ENCODE data around the gene NXNL1.
"Not testable (repeated sequence)": the region's sequence is repeated elsewhere in the genome, so short reads cannot be mapped to it uniquely, and the experiment has no call there.

The NXNL1 gene

GRCh38 chr19:17460372-17461230 lies at the start of gene NXNL1:
TSS of gene NXNL1 (minus strand) at chr19:17460926. CDS start at chr19:17460869, 57 bp downstream.
- no peak within 1 kb of the TSS for H3K4me3 ChIP-seq (ENCODE audit: low read depth, low read length)

- H3K4me3 ChIP-seq (ENCODE audit: low read depth, low read length): not testable (repeated sequence)
These were observed 47.8 kb upstream of the NXNL1 start for GRCh38 chr19:17508558-17508933.

GRCh38 chr19:17506745-17507144 lies 46.0 kb upstream of the NXNL1 start:
- H3K4me3 ChIP-seq (ENCODE audit: low read depth, low read length): no peak overlapping the region

- H3K4me3 ChIP-seq (ENCODE audit: low read depth, low read length): no peak overlapping the region
These were observed 44.5 kb upstream of the NXNL1 start for GRCh38 chr19:17505223-17505622.

GRCh38 chr19:17504456-17504855 lies 43.7 kb upstream of the NXNL1 start:
- no peak overlapping the region for H3K4me3 ChIP-seq (ENCODE audit: low read depth, low read length)

- H3K4me3 ChIP-seq (ENCODE audit: low read depth, low read length): no peak overlapping the region
These were observed 43.3 kb upstream of the NXNL1 start for GRCh38 chr19:17504030-17504429.

- H3K4me3 ChIP-seq (ENCODE audit: low read depth, low read length): no peak overlapping the region
These were observed 42.5 kb upstream of the NXNL1 start for GRCh38 chr19:17503240-17503639.

- no peak overlapping the region for H3K4me3 ChIP-seq (ENCODE audit: low read depth, low read length)
These were observed 39.9 kb upstream of the NXNL1 start for GRCh38 chr19:17500447-17501198.

- H3K4me3 ChIP-seq (ENCODE audit: low read depth, low read length): no peak overlapping the region
These were observed 39.1 kb upstream of the NXNL1 start for GRCh38 chr19:17499648-17500446.

GRCh38 chr19:17499025-17499424 lies 38.3 kb upstream of the NXNL1 start:
- H3K4me3 ChIP-seq (ENCODE audit: low read depth, low read length): not testable (repeated sequence)

- no peak overlapping the region for H3K4me3 ChIP-seq (ENCODE audit: low read depth, low read length)
These were observed 36.5 kb upstream of the NXNL1 start for GRCh38 chr19:17497149-17497798.

- no peak overlapping the region for H3K4me3 ChIP-seq (ENCODE audit: low read depth, low read length)
These were observed 35.7 kb upstream of the NXNL1 start for GRCh38 chr19:17496337-17496997.

- no peak overlapping the region for H3K4me3 ChIP-seq (ENCODE audit: low read depth, low read length)
These were observed 35.0 kb upstream of the NXNL1 start for GRCh38 chr19:17495639-17496296.

GRCh38 chr19:17491287-17491686 lies 30.6 kb upstream of the NXNL1 start:
- no peak overlapping the region for H3K4me3 ChIP-seq (ENCODE audit: low read depth, low read length)

- H3K4me3 ChIP-seq (ENCODE audit: low read depth, low read length): no peak overlapping the region
These were observed 29.7 kb upstream of the NXNL1 start for GRCh38 chr19:17490411-17490810.

GRCh38 chr19:17489392-17490030 lies 28.8 kb upstream of the NXNL1 start:
- H3K4me3 ChIP-seq (ENCODE audit: low read depth, low read length): no peak overlapping the region

- peak overlapping the region; percentile 56 for H3K4me3 ChIP-seq (ENCODE audit: low read depth, low read length)
These were observed 28.1 kb upstream of the NXNL1 start for GRCh38 chr19:17488593-17489391.

GRCh38 chr19:17487284-17488121 lies 26.8 kb upstream of the NXNL1 start:
- no peak overlapping the region for H3K4me3 ChIP-seq (ENCODE audit: low read depth, low read length)

Measured in iPS-11a (cell line).